SK-N-SH treated with all-trans-retinoic acid at 6 μM for 48 hours (cell line): ENCODE data around the gene REEP2.

Experiments
- ATAC-seq: fragments of 200-7000 bp; cut with Tn5 transposase; 3 replicates; pipeline ENCODE4 v1.9.1; 2020; ENCODE audit warnings: mild to moderate bottlenecking, moderate library complexity
- ARNTL ChIP-seq: fragments of 450-650 bp; formaldehyde crosslinking; IDR thresholded peaks from 2 replicates; pipeline ENCODE4 v1.5.0; 2020; ENCODE audit warnings: low read depth, mild to moderate bottlenecking, moderate library complexity, borderline replicate concordance
- BACH2 ChIP-seq: fragments of 250-450 bp; sonication (Bioruptor Pico); IDR thresholded peaks from 2 replicates; pipeline ENCODE4 v1.9.0; 2021; ENCODE audit warnings: mild to moderate bottlenecking, borderline replicate concordance
- CREB5 ChIP-seq: fragments of 250-450 bp; sonication (Bioruptor Pico); IDR thresholded peaks from 2 replicates; pipeline ENCODE4 v1.5.1; 2020; ENCODE audit warnings: low read depth, mild to moderate bottlenecking, moderate library complexity
- CSDC2 ChIP-seq: fragments of 250-450 bp; sonication (Bioruptor Pico); IDR thresholded peaks from 2 replicates; pipeline ENCODE4 v1.5.0; 2020; ENCODE audit warnings: mild to moderate bottlenecking, moderate library complexity
- CSRNP3 ChIP-seq: fragments of 250-450 bp; sonication (Bioruptor Pico); IDR thresholded peaks from 2 replicates; pipeline ENCODE4 v1.5.1; 2021; ENCODE audit warnings: mild to moderate bottlenecking, moderate library complexity
- ESRRG ChIP-seq: fragments of 250-450 bp; sonication (Bioruptor Pico); IDR thresholded peaks from 2 replicates; pipeline ENCODE4 v1.6.1; 2021; ENCODE audit warnings: mild to moderate bottlenecking
- ISL1 ChIP-seq: fragments of 250-450 bp; sonication (Bioruptor Pico); IDR thresholded peaks from 2 replicates; pipeline ENCODE4 v2.1.2; 2022; ENCODE audit warnings: mild to moderate bottlenecking, moderate library complexity
- OSR1 ChIP-seq: fragments of 250-450 bp; sonication (Bioruptor Pico); IDR thresholded peaks from 2 replicates; pipeline ENCODE4 v1.8.0; 2022; ENCODE audit warnings: moderate library complexity, mild to moderate bottlenecking, inconsistent platforms
- PATZ1 ChIP-seq: fragments of 250-450 bp; sonication (Bioruptor Pico); IDR thresholded peaks from 2 replicates; pipeline ENCODE4 v1.8.0; 2020; ENCODE audit warnings: mild to moderate bottlenecking, moderate library complexity, borderline replicate concordance
- POU6F1 ChIP-seq: fragments of 250-450 bp; sonication (Bioruptor Pico); IDR thresholded peaks from 2 replicates; pipeline ENCODE4 v1.8.0; 2021; ENCODE audit warnings: low read depth, mild to moderate bottlenecking, moderate library complexity, borderline replicate concordance
- PPARA ChIP-seq: fragments of 250-450 bp; sonication (Bioruptor Pico); IDR thresholded peaks from 2 replicates; pipeline ENCODE4 v1.5.0; 2020; ENCODE audit warnings: mild to moderate bottlenecking, borderline replicate concordance
- RARB ChIP-seq: fragments of 250-450 bp; sonication (Bioruptor Pico); IDR thresholded peaks from 2 replicates; pipeline ENCODE4 v1.8.0; 2021; ENCODE audit warnings: mild to moderate bottlenecking, moderate library complexity
- SNAI2 ChIP-seq: fragments of 250-450 bp; sonication (Bioruptor Pico); IDR thresholded peaks from 2 replicates; pipeline ENCODE4 v1.5.0; 2020; ENCODE audit warnings: mild to moderate bottlenecking, moderate library complexity
- TCF4 ChIP-seq: fragments of 250-450 bp; sonication (Bioruptor Pico); IDR thresholded peaks from 2 replicates; pipeline ENCODE4 v1.8.0; 2021; ENCODE audit warnings: mild to moderate bottlenecking, moderate library complexity, borderline replicate concordance
- TOX ChIP-seq: fragments of 250-450 bp; sonication (Bioruptor Pico); IDR thresholded peaks from 2 replicates; pipeline ENCODE4 v1.8.0; 2021; ENCODE audit warnings: mild to moderate bottlenecking, moderate library complexity, borderline replicate concordance
- ZC3H10 ChIP-seq: fragments of 250-450 bp; sonication (Bioruptor Pico); IDR thresholded peaks from 2 replicates; pipeline ENCODE4 v1.5.1; 2021; ENCODE audit warnings: mild to moderate bottlenecking, moderate library complexity
- ZFP3 ChIP-seq: fragments of 250-450 bp; sonication (Bioruptor Pico); IDR thresholded peaks from 2 replicates; pipeline ENCODE4 v1.5.0; 2020; ENCODE audit warnings: mild to moderate bottlenecking, moderate library complexity
- ZFP30 ChIP-seq: fragments of 450-650 bp; formaldehyde crosslinking; IDR thresholded peaks from 2 replicates; pipeline ENCODE4 v1.5.0; 2022; ENCODE audit warnings: mild to moderate bottlenecking, moderate library complexity
- ZNF565 ChIP-seq: fragments of 450-650 bp; formaldehyde crosslinking; conservative IDR thresholded peaks from 2 replicates; pipeline ENCODE4 v1.5.0; 2020; ENCODE audit warnings: low read depth, mild to moderate bottlenecking, moderate library complexity
- ZNF8 ChIP-seq: fragments of 450-650 bp; formaldehyde crosslinking; IDR thresholded peaks from 2 replicates; pipeline ENCODE4 v1.5.0; 2020; ENCODE audit warnings: mild to moderate bottlenecking, moderate library complexity

The REEP2 gene

GRCh38 chr5:138444078-138444773 lies 5.4 kb downstream of the REEP2 start:
- no peak for ATAC-seq
- no peak for TF ChIP-seq ZFP3 (CRISPR knock-in tag)
- TF ChIP-seq ZFP30 (CRISPR knock-in tag): no peak
- TF ChIP-seq ZC3H10 (CRISPR knock-in tag): no peak
- no peak for TF ChIP-seq BACH2 (CRISPR knock-in tag)
- no peak for TF ChIP-seq PATZ1 (CRISPR knock-in tag)
- TF ChIP-seq CSDC2: no peak
- TF ChIP-seq TOX (CRISPR knock-in tag): no peak
- TF ChIP-seq SNAI2: no peak
- no peak for TF ChIP-seq PPARA (CRISPR knock-in tag)
- no peak for TF ChIP-seq ZNF8
- no peak for TF ChIP-seq ARNTL
- TF ChIP-seq TCF4 (CRISPR knock-in tag): no peak
- TF ChIP-seq OSR1: no peak
- TF ChIP-seq ISL1 (CRISPR knock-in tag): no peak
- no peak for TF ChIP-seq ZNF565 (CRISPR knock-in tag)
- no peak for TF ChIP-seq CREB5 (CRISPR knock-in tag)
- TF ChIP-seq POU6F1 (CRISPR knock-in tag): no peak

- no peak for ATAC-seq
Measured at GRCh38 chr5:138444774-138445546, 6.1 kb downstream of the REEP2 start.

GRCh38 chr5:138445547-138446271 lies 6.9 kb downstream of the REEP2 start:
- TF ChIP-seq TOX (CRISPR knock-in tag): no peak
- no peak for TF ChIP-seq CREB5 (CRISPR knock-in tag)
- no peak for TF ChIP-seq PATZ1 (CRISPR knock-in tag)
- no peak for TF ChIP-seq SNAI2
- TF ChIP-seq CSRNP3 (CRISPR knock-in tag): no peak
- no peak for TF ChIP-seq ESRRG
- TF ChIP-seq ZFP30 (CRISPR knock-in tag): no peak
- no peak for TF ChIP-seq ZNF565 (CRISPR knock-in tag)
- ATAC-seq: no peak

More at GRCh38 chr5:138444774-138445546, 6.1 kb downstream of the REEP2 start:
- TF ChIP-seq TOX (CRISPR knock-in tag) (no peak), RARB (CRISPR knock-in tag) (no peak), ZC3H10 (CRISPR knock-in tag) (no peak), BACH2 (CRISPR knock-in tag) (no peak), SNAI2 (no peak), ZFP3 (CRISPR knock-in tag) (no peak)
